ENCODE results near the gene SLFN14.

Gene SLFN14

GRCh38 chr17:35559495-35560210 lies 966 bp downstream of the SLFN14 start:
- Histone ChIP-seq H3K9me3 (ENCODE audit: control insufficient read depth, insufficient read depth, low read depth, low read length) (no peaks in the 10 kb centered on the region), H3K27ac (ENCODE audit: low read depth, low read length) (no peak overlapping the region)

GRCh38 chr17:35557353-35557752 lies 3.3 kb downstream of the SLFN14 start:
- H3K4me3 ChIP-seq (ENCODE audit: low read depth, low read length), result no peak overlapping the region
- no peaks in the 10 kb centered on the region for H3K27me3 ChIP-seq (ENCODE audit: control insufficient read depth, insufficient read depth, low read length)
- no peak overlapping the region for H3K9ac ChIP-seq (ENCODE audit: low read length)
- no peaks in the 10 kb centered on the region for H3K9me3 ChIP-seq (ENCODE audit: control insufficient read depth, insufficient read depth, low read depth, low read length)
- H3K36me3 ChIP-seq (ENCODE audit: control insufficient read depth, insufficient read depth, low read length), result no peaks in the 10 kb centered on the region
- H3K4me1 ChIP-seq (ENCODE audit: control insufficient read depth, insufficient read depth, low read length), result no peaks in the 10 kb centered on the region
- no peak overlapping the region for H3K27ac ChIP-seq (ENCODE audit: low read depth, low read length)

More at GRCh38 chr17:35559495-35560210, 966 bp downstream of the SLFN14 start:
- Histone ChIP-seq H3K4me3 (ENCODE audit: low read depth, low read length) (no peak overlapping the region), H3K27me3 (ENCODE audit: control insufficient read depth, insufficient read depth, low read length) (peaks cover 2% of the 10 kb centered on the region; the same call in 1 of the 2 replicates), H3K9ac (ENCODE audit: low read length) (no peak overlapping the region), H3K4me1 (ENCODE audit: control insufficient read depth, insufficient read depth, low read length) (no peaks in the 10 kb centered on the region), H3K36me3 (ENCODE audit: control insufficient read depth, insufficient read depth, low read length) (no peaks in the 10 kb centered on the region)

DNA sequence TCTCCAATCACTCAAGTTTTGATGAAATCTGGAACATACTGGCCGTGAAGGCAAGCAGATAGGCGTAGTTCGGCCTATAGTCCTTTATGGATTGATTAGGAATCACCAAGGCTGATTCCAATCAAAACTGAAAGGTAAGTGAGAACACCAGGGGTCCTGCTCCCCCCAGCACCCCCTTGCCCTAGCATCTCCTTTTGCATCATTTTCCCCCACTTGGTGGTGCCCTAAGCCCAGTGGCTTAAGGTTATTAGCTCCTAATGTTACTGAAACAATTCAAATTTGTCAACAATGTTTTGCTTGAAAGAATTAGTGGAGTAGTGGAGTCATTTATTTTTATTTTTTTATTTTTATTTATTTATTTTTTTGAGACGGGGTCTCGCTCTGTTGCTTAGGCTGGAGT lies 4.9 kb downstream of the SLFN14 start:
- Histone ChIP-seq H3K9me3 (ENCODE audit: control insufficient read depth, insufficient read depth, low read depth, low read length) (no peaks in the 10 kb centered on the region), H3K4me1 (ENCODE audit: control insufficient read depth, insufficient read depth, low read length) (no peaks in the 10 kb centered on the region), H3K36me3 (ENCODE audit: control insufficient read depth, insufficient read depth, low read length) (no peaks in the 10 kb centered on the region), H3K9ac (ENCODE audit: low read length) (no peak overlapping the region), H3K27ac (ENCODE audit: low read depth, low read length) (no peak overlapping the region), H3K27me3 (ENCODE audit: control insufficient read depth, insufficient read depth, low read length) (no peaks in the 10 kb centered on the region), H3K4me3 (ENCODE audit: low read depth, low read length) (no peak overlapping the region)

DNA sequence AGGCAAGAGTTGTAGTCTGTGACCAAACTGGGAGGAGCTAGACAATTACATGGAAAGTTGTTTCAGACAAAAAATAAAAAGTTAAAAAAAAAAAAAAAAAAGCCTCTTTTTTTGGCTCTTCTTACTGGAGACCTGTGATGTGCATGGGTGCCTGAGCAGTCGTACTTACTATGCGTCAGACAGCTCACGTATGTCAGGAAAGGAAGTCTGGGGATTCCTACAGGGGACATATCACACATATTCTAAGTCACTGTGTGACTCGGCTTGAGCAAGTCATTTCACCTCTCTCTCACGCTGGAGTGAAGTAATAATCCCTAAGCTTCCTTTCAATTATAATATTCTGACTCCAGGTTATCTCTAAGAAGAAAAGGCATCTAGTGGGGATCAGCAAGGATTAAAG lies 6.0 kb downstream of the SLFN14 start:
- Histone ChIP-seq H3K9me3 (ENCODE audit: control insufficient read depth, insufficient read depth, low read depth, low read length) (no peaks in the 10 kb centered on the region), H3K9ac (ENCODE audit: low read length) (no peak overlapping the region), H3K4me1 (ENCODE audit: control insufficient read depth, insufficient read depth, low read length) (no peaks in the 10 kb centered on the region), H3K36me3 (ENCODE audit: control insufficient read depth, insufficient read depth, low read length) (no peaks in the 10 kb centered on the region), H3K4me3 (ENCODE audit: low read depth, low read length) (no peak overlapping the region), H3K27me3 (ENCODE audit: control insufficient read depth, insufficient read depth, low read length) (no peaks in the 10 kb centered on the region), H3K27ac (ENCODE audit: low read depth, low read length) (no peak overlapping the region)

DNA sequence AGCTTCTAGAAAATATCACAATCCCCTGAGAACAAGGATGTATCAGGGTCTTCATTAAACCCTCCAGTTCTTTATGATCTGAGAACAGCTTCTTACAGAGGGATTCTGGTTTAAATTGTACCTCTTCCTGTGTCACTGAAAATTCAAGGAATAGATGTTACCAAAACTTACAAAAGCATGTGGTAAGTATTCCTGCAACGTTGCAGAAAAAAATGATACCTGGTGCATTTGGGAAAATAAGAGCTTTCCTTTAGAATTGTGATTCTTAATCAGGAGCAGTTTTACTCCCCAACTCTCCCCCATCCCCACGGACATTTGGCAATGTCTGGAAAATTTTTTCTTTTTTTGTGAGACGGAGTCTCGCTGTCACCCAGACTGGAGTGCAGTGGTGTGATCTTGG lies 7.3 kb downstream of the SLFN14 start:
- Histone ChIP-seq H3K9me3 (ENCODE audit: control insufficient read depth, insufficient read depth, low read depth, low read length) (no peaks in the 10 kb centered on the region), H3K27ac (ENCODE audit: low read depth, low read length) (no peak overlapping the region), H3K9ac (ENCODE audit: low read length) (no peak overlapping the region), H3K4me1 (ENCODE audit: control insufficient read depth, insufficient read depth, low read length) (no peaks in the 10 kb centered on the region), H3K27me3 (ENCODE audit: control insufficient read depth, insufficient read depth, low read length) (peaks cover 4% of the 10 kb centered on the region; the same call in 1 of the 2 replicates), H3K4me3 (ENCODE audit: low read depth, low read length) (no peak overlapping the region), H3K36me3 (ENCODE audit: control insufficient read depth, insufficient read depth, low read length) (no peaks in the 10 kb centered on the region)

DNA sequence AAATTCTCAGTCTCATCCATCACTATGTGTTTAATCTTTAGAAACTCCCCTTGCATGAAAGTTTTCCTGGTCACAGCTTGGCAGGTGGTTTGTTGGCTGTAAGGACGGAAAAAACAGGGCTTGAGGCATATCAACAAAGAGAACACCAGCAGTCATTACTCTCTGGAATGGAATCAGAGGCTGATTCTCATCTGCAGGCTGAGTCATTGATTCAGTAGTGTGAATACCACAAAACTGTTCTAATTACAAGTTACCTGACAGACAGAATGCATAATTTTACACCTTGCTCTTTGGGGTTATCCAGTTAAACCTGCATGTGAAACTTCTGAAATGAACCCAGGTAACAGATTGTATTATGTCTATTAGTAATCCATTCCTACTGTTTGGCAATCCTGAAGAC lies 11.6 kb downstream of the SLFN14 start:
- H3K27ac ChIP-seq (ENCODE audit: low read depth, low read length), result no peak overlapping the region
- no peaks in the 10 kb centered on the region for H3K4me1 ChIP-seq (ENCODE audit: control insufficient read depth, insufficient read depth, low read length)
- no peak overlapping the region for H3K4me3 ChIP-seq (ENCODE audit: low read depth, low read length)
- H3K27me3 ChIP-seq (ENCODE audit: control insufficient read depth, insufficient read depth, low read length), result peaks cover 14% of the 10 kb centered on the region
- H3K9ac ChIP-seq (ENCODE audit: low read length), result no peak overlapping the region
- no peaks in the 10 kb centered on the region for H3K9me3 ChIP-seq (ENCODE audit: control insufficient read depth, insufficient read depth, low read depth, low read length)
- H3K36me3 ChIP-seq (ENCODE audit: control insufficient read depth, insufficient read depth, low read length), result no peaks in the 10 kb centered on the region

DNA sequence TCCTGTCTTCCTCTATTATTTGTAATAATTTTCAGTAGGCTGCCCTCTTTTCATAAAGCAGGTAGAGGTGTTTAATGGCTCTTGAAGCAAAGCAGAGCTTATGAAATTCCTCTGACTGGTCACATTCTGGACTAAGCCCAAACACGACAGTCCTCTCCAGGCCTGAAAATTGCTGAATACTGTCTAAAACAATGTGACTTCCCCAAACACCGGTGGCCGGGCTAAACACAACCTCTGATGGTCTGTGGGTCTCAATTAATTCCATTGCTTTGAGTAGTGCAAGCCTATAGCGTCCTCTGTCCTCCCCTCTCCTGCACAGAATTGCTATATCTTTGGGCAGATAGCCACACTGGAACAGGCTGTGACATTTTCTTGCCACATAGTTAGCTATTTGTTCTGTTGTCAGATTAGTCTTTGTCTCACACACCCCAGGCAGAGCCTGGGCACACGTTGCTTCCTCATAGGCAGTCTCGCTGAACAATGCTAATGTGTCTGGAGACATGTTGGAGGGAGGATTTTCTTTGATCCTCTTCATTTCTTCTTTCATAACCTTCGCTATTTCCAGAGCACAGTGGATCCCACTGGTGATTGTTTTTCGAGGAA lies 12.3 kb downstream of the SLFN14 start:
- no peak overlapping the region for H3K4me3 ChIP-seq (ENCODE audit: low read depth, low read length)
- no peaks in the 10 kb centered on the region for H3K36me3 ChIP-seq (ENCODE audit: control insufficient read depth, insufficient read depth, low read length)
- no peak overlapping the region for H3K27ac ChIP-seq (ENCODE audit: low read depth, low read length)
- H3K9me3 ChIP-seq (ENCODE audit: control insufficient read depth, insufficient read depth, low read depth, low read length), result no peaks in the 10 kb centered on the region
- no peaks in the 10 kb centered on the region for H3K4me1 ChIP-seq (ENCODE audit: control insufficient read depth, insufficient read depth, low read length)
- H3K9ac ChIP-seq (ENCODE audit: low read length), result no peak overlapping the region
- H3K27me3 ChIP-seq (ENCODE audit: control insufficient read depth, insufficient read depth, low read length), result peaks cover 14% of the 10 kb centered on the region

DNA sequence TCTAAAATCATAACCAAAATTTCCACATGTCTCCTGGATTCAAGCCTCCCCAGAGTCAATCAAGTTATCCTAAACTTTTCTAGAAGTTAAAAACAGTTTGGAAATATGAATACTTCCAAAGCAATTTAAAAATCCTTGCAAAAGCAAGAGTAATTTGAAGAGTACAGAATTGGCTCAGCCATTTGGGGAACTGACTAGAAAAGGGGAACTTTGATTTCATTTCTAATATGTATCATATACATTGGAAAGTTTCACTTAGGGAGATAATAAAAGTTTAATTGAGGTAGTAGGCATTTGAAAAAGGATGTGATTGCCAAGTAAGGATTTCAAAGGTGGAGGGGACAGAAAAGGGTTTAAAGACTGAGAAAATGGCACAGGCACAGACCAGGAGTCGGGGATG lies 14.1 kb downstream of the SLFN14 start:
- Histone ChIP-seq H3K4me1 (ENCODE audit: control insufficient read depth, insufficient read depth, low read length) (no peaks in the 10 kb centered on the region), H3K9me3 (ENCODE audit: control insufficient read depth, insufficient read depth, low read depth, low read length) (no peaks in the 10 kb centered on the region), H3K27me3 (ENCODE audit: control insufficient read depth, insufficient read depth, low read length) (peaks cover 14% of the 10 kb centered on the region), H3K4me3 (ENCODE audit: low read depth, low read length) (no peak overlapping the region), H3K27ac (ENCODE audit: low read depth, low read length) (no peak overlapping the region), H3K36me3 (ENCODE audit: control insufficient read depth, insufficient read depth, low read length) (no peaks in the 10 kb centered on the region), H3K9ac (ENCODE audit: low read length) (no peak overlapping the region)

DNA sequence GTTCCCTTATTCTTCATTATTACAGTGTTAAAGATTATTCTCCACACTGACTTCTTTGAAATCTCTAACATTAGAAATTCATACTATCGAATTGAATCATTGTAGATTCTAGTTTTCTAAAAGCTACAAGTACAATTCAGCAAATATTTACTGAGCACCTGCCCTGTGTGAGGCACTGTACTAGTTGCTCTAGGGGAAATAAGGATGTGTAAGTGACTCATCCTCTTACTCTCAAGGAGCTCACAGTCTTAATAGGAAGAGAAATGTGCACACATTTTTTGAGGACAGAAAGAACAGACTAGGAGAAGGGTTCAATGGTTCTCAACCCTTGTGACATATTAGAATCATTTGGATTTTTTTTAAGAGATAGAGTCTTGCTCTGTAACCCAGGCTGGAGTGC lies 15.5 kb downstream of the SLFN14 start:
- Histone ChIP-seq H3K36me3 (ENCODE audit: control insufficient read depth, insufficient read depth, low read length) (no peaks in the 10 kb centered on the region), H3K27ac (ENCODE audit: low read depth, low read length) (no peak overlapping the region), H3K4me1 (ENCODE audit: control insufficient read depth, insufficient read depth, low read length) (no peaks in the 10 kb centered on the region), H3K9ac (ENCODE audit: low read length) (no peak overlapping the region), H3K27me3 (ENCODE audit: control insufficient read depth, insufficient read depth, low read length) (peaks cover 14% of the 10 kb centered on the region), H3K4me3 (ENCODE audit: low read depth, low read length) (no peak overlapping the region), H3K9me3 (ENCODE audit: control insufficient read depth, insufficient read depth, low read depth, low read length) (no peaks in the 10 kb centered on the region)

- no peak overlapping the region for H3K27ac ChIP-seq (ENCODE audit: low read depth, low read length)
- no peaks in the 10 kb centered on the region for H3K36me3 ChIP-seq (ENCODE audit: control insufficient read depth, insufficient read depth, low read length)
- no peak overlapping the region for H3K4me3 ChIP-seq (ENCODE audit: low read depth, low read length)
- no peaks in the 10 kb centered on the region for H3K4me1 ChIP-seq (ENCODE audit: control insufficient read depth, insufficient read depth, low read length)
- no peak overlapping the region for H3K9ac ChIP-seq (ENCODE audit: low read length)
- no peaks in the 10 kb centered on the region for H3K9me3 ChIP-seq (ENCODE audit: control insufficient read depth, insufficient read depth, low read depth, low read length)
- H3K27me3 ChIP-seq (ENCODE audit: control insufficient read depth, insufficient read depth, low read length), result peaks cover 14% of the 10 kb centered on the region
Observed at GRCh38 chr17:35543856-35544255, 16.8 kb downstream of the SLFN14 start.

DNA sequence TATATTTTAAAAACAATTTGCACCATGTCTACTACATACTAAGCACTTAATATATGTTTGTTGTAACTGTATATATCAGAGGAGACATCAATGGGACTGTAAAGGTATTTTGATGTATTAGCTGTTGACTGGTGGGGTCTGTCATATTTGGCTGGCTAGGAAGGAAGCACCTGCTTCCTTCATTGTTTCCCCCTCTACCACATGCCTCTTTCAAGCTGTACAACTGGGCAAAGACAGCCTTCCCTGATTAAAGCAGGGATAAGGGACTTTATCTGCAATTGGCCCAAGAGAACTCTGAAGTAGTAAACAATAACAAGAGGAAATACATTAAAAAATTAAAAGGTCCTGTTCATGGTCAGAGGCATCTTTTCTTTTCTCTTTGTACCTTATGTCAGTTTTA lies 17.6 kb downstream of the SLFN14 start:
- H3K4me1 ChIP-seq (ENCODE audit: control insufficient read depth, insufficient read depth, low read length), result no peaks in the 10 kb centered on the region
- peaks cover 7% of the 10 kb centered on the region; the same call in 1 of the 2 replicates for H3K27me3 ChIP-seq (ENCODE audit: control insufficient read depth, insufficient read depth, low read length)
- H3K36me3 ChIP-seq (ENCODE audit: control insufficient read depth, insufficient read depth, low read length), result no peaks in the 10 kb centered on the region
- no peak overlapping the region for H3K4me3 ChIP-seq (ENCODE audit: low read depth, low read length)
- H3K9me3 ChIP-seq (ENCODE audit: control insufficient read depth, insufficient read depth, low read depth, low read length), result no peaks in the 10 kb centered on the region
- no peak overlapping the region for H3K9ac ChIP-seq (ENCODE audit: low read length)
- H3K27ac ChIP-seq (ENCODE audit: low read depth, low read length), result no peak overlapping the region

Measured in HUES6 (cell line).